Mononuclear cell (primary cell): ENCODE data around the gene DKK1. TPM values are rescaled to one million over a fixed set of nuclear protein-coding genes. Genes with fewer than 3 reads are reported as not detected.
"Not testable (repeated sequence)": the region's sequence is repeated elsewhere in the genome, so short reads cannot be mapped to it uniquely, and the experiment has no call there.

Experiments
- H3K27me3 ChIP-seq: 2 replicates; pipeline ENCODE4 v1.6.0; 2011; ENCODE audit warnings: low read length, control low read depth; ENCODE audit not compliant: insufficient read depth
- H3K4me1 ChIP-seq: 2 replicates; pipeline ENCODE4 v1.5.1; 2011; ENCODE audit warnings: mild to moderate bottlenecking, low read length, control low read depth; ENCODE audit not compliant: insufficient read depth
- H3K4me3 ChIP-seq: 2 replicates; pipeline ENCODE4 v1.5.1; 2011; ENCODE audit warnings: mild to moderate bottlenecking, low read length, moderate library complexity
- H3K9me3 ChIP-seq: 2 replicates; pipeline ENCODE4 v1.5.1; 2011; ENCODE audit warnings: low read depth, mild to moderate bottlenecking, control low read depth, low read length
- total RNA-seq: library from RNA; depleted of rRNA; stranded (reverse); fragments of >200 nt; gene quantifications from one replicate; pipeline ENCODE4 v1.2.3, GENCODE V29; 2012

Gene DKK1
- total RNA-seq, 1 donor = not detected

DNA sequence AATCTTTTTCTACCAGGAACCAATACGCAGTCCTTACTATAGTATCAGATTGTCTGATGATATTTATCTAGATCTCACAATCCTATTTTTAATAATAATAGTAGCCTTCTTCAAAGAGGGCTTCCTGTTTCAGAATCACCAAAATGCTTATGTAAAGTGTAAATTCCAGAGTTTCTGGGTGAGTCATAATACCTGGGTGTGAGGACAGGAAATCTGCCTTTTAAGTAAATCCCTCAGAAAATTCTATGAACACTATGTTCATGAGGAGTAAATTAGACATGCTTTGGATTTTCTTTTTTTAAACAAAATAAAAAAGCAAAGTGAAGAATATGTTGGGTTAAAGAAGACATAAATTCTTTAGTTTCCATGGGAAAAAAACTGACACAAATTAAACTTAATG lies 20.5 kb downstream of the DKK1 start:
- Histone ChIP-seq H3K27me3 (no peaks in the 10 kb centered on the region), H3K4me3 (no peak overlapping the region), H3K9me3 (no peaks in the 10 kb centered on the region), H3K4me1 (no peaks in the 10 kb centered on the region)

DNA sequence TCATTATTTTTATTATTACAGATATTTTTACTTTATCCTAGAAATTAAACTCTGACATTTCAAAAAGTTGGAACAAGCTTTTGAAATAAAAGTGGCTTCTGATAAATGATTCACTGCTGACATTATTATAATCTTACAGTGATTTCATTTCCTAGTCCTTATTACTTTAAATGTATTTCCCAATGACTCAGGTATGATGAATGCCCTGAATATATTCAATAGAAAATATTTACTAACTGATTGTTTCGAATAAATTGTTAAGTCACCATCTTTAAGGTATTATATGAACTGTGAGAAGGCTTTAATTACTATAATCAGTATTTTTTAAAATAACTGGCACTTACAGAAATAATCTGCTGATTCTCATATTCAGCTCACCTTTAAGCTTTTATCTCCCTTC lies 21.6 kb downstream of the DKK1 start:
- H3K9me3 ChIP-seq = no peaks in the 10 kb centered on the region
- no peaks in the 10 kb centered on the region for H3K4me1 ChIP-seq

DNA sequence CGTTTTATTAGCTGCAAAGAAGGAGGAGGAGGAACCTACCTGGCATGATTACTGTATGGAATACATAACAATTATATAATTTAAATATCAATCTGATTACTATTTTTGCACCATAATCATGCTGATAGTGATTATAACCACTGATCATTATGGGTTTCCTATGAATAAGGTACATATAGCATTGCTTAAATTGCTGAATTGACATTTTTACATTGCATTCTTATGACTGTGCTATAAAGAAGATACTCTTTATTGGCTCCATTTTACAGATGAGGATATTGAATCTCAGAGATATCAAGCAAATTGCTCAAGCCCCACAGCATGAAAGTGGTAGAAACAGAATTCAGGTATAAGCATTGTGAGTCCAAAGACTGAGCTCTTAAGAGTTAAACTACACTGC lies 23.1 kb downstream of the DKK1 start:
- no peaks in the 10 kb centered on the region for H3K9me3 ChIP-seq
- no peaks in the 10 kb centered on the region for H3K4me1 ChIP-seq
- no peak overlapping the region for H3K4me3 ChIP-seq
- no peaks in the 10 kb centered on the region for H3K27me3 ChIP-seq

More for the DNA sequence above, 21.6 kb downstream of the DKK1 start:
- no peak overlapping the region for H3K4me3 ChIP-seq
- H3K27me3 ChIP-seq = no peaks in the 10 kb centered on the region

DNA sequence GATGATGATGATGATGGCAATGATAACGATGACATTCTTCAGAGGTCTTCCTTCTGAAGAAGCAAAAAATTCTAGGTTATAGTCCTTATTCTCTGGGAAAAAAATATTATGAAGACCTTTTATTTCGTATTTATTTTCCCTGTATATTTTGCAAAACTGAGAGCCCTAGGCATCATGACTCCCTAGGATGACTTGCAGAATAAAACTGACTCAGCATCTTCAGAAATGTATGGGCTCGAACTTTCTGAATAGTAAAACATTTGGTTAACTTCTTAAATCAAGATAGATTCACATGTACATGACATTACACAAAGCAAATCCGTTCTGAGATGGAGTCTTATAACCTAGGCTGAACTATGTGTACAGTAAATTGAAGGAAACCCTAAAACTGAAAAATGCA lies 29.4 kb downstream of the DKK1 start:
- no peaks in the 10 kb centered on the region for H3K9me3 ChIP-seq
- no peak overlapping the region for H3K4me3 ChIP-seq
- H3K27me3 ChIP-seq = no peaks in the 10 kb centered on the region
- H3K4me1 ChIP-seq = no peaks in the 10 kb centered on the region

DNA sequence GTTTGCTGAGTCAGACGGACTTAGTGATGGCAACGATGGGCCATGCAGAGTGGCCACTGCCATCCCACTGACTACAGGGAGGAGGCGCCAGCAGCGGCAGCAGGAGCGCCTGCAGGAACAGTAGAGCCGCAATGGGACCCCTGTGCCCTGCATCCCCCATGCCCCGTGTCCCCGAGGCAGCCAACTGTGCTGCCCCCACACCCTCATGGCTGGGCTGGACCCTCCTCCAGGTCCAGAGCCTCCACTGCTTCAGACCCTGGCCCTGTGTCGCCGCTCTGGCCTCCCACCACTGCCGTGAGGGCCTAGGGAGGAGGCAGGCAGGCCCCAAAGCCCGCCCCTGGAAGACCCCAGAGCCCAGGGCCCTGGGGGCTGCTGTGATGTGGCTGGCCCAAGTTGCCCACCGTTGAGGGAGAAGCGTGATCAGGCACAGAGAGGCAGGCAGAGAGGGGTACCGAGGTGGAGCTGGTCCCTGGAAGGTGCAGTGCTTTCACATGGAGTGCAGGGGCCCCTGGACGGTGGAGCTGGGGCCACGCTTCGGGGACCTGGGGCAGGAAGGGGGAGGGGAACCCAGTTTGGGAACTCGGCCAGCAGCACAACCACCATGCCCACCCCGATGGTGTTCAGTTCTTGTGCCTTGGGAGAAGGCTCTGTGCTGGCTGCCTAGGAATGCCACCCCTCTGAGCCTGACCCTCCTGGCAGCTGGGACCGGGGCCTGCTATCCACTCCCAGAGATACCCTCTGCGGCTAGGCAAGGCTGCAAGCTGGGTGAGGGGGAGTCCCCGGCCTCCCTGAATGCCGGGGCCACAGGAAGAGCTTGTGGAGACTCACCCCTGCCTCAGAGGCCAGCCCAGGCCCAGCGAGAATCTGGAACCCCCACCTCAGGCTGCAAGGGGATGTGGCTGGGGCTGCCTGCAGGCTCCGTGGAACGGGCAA lies 32.6 kb downstream of the DKK1 start:
- no peak overlapping the region for H3K4me3 ChIP-seq
- no peaks in the 10 kb centered on the region for H3K27me3 ChIP-seq
- H3K9me3 ChIP-seq = no peaks in the 10 kb centered on the region
- no peaks in the 10 kb centered on the region for H3K4me1 ChIP-seq

DNA sequence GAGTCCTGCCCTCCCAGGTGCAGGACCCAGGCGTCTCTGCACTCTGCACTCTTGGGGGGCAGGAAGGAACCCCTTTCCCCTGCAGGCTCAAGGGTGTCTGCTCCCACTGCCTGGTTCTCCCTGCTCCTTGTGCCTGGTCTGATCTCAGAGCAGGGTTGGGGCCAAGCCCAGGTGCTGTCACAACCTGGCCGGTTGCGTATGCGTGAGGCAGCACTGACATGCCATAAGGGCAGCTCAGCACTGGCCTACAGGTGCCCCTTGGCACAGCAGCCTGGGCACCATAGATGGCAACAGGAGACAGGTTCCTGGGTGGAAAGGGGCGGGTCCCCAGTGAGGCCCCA lies 33.2 kb downstream of the DKK1 start:
- H3K4me1 ChIP-seq = no peaks in the 10 kb centered on the region
- H3K27me3 ChIP-seq = no peaks in the 10 kb centered on the region
- no peak overlapping the region for H3K4me3 ChIP-seq
- H3K9me3 ChIP-seq = no peaks in the 10 kb centered on the region

DNA sequence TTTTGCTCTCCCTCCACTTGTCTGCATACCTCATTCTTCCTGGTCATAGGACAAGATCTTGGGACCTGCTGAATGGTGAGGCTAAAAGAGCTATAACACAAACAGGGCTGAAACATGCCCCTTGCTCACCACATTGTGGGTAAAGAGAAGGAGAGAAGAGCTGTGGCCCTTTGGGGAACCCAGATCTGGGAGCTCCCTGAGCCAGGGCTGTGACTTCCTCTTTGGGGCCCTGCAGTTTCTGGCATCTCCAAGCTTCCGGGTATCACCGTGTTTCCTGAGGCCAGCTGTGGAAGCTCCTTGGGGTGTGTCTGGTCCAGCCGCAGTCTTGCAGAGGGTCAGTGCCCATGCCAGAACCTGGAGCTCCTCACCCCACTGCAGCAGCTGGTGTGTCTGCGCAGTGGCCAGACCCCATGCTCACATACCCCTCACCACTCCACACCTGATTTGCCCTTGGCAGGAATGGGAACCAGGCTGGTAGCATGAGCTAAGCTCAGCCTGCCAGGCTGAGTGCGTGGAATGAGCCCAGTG lies 34.0 kb downstream of the DKK1 start:
- H3K4me1 ChIP-seq = no peaks in the 10 kb centered on the region
- H3K27me3 ChIP-seq = no peaks in the 10 kb centered on the region
- no peaks in the 10 kb centered on the region for H3K9me3 ChIP-seq
- no peak overlapping the region for H3K4me3 ChIP-seq

DNA sequence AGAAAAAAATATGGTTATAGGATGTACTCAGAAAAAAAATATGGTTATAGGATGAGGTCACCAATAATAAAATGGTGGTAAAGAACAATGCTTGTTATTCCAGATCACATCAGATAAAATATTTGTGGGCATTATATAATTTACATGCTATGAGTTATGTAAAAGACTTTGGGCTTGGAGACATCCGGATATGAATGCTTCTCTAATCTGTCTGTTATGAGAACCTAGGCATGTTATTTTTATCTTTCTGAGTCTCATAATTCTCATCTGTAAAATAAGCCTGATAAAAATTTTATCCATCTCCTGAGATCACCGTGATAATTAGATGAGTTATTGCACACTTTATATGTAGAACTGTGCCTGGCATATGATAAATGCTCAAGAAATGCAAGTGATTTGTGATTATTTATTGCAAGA lies 37.8 kb downstream of the DKK1 start:
- Histone ChIP-seq H3K27me3 (no peaks in the 10 kb centered on the region), H3K4me3 (no peak overlapping the region), H3K9me3 (no peaks in the 10 kb centered on the region), H3K4me1 (no peaks in the 10 kb centered on the region)

DNA sequence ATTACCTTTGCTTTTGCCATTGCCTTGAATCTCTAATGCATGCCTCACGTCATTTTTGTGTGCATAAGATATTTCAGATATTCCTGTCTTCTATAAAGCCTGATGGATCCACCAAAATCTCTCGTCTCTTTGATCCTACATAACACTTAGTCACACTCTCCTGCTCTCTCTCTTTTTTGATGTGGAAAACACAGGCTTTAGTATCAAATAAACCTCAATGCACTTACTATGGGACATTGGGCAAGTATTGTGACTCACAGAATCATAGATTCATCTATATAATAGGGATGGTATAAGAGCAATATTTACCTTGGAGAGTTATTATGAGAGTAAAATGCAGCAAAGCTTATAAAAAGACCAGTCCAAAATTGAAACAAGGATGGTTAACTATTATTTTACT lies 39.1 kb downstream of the DKK1 start:
- Histone ChIP-seq H3K4me1 (no peaks in the 10 kb centered on the region), H3K9me3 (no peaks in the 10 kb centered on the region), H3K27me3 (no peaks in the 10 kb centered on the region), H3K4me3 (no peak overlapping the region)

DNA sequence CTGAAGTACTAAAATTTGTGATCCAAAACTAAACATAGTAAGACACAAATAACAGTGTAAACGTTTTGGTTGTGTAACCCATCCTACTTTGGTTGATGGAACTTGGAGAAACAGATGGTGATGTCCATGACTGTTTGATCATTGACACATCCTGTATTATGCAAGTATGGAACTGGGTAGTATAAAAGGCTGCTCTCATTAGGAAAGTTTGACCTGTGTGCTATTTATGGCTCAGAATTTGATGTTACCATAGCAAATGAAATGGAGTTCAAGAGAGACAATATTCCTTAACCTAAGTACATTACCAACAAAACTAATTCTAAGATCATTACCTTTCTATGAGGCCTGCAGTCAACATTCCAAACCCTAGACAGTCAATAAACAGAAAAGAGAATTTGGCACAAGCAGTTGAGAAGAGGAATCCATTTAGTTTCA lies 39.9 kb downstream of the DKK1 start:
- no peak overlapping the region for H3K4me3 ChIP-seq
- H3K9me3 ChIP-seq = no peaks in the 10 kb centered on the region
- H3K4me1 ChIP-seq = no peaks in the 10 kb centered on the region
- H3K27me3 ChIP-seq = no peaks in the 10 kb centered on the region

DNA sequence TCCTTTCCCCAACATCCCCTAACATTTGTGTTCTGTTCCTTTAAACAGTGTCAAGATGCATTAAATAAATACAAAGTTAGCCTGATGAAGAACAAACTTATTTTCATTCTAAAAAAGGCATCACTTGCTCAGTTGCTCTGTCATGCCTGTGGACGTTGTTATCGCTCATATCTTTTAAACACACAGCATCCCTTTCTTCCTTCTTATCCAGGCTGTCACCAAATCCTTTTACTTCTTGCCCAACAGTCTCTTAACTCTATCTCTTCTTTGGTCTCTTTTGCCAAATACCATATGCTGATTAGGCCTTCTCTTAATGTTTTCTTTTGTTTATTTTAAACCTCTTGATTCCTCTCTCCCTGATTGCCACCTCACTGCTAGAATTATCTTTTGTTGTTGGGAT lies 43.9 kb downstream of the DKK1 start:
- no peaks in the 10 kb centered on the region for H3K4me1 ChIP-seq
- H3K4me3 ChIP-seq = no peak overlapping the region
- no peaks in the 10 kb centered on the region for H3K27me3 ChIP-seq
- H3K9me3 ChIP-seq = no peaks in the 10 kb centered on the region

DNA sequence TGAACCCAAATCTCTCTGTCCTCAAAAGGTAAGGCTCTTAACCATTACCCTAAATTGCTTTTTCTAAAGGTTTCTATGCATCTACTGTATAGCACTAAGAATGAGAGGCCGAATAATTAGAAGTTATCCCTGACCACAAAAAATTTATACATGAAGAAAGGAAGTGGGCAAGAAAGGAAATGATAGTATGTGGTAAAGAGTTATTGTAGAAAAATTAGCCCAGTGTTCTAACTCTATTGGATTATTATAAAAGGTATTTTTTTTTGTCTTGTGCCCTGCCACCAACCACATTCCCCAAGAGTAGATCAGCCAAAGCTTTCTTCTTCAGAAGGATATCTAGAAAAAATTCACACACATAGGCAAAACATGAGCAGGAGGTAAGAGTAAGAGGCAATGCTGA lies 45.4 kb downstream of the DKK1 start:
- Histone ChIP-seq H3K27me3 (no peaks in the 10 kb centered on the region), H3K9me3 (no peaks in the 10 kb centered on the region), H3K4me3 (no peak overlapping the region), H3K4me1 (no peaks in the 10 kb centered on the region)

DNA sequence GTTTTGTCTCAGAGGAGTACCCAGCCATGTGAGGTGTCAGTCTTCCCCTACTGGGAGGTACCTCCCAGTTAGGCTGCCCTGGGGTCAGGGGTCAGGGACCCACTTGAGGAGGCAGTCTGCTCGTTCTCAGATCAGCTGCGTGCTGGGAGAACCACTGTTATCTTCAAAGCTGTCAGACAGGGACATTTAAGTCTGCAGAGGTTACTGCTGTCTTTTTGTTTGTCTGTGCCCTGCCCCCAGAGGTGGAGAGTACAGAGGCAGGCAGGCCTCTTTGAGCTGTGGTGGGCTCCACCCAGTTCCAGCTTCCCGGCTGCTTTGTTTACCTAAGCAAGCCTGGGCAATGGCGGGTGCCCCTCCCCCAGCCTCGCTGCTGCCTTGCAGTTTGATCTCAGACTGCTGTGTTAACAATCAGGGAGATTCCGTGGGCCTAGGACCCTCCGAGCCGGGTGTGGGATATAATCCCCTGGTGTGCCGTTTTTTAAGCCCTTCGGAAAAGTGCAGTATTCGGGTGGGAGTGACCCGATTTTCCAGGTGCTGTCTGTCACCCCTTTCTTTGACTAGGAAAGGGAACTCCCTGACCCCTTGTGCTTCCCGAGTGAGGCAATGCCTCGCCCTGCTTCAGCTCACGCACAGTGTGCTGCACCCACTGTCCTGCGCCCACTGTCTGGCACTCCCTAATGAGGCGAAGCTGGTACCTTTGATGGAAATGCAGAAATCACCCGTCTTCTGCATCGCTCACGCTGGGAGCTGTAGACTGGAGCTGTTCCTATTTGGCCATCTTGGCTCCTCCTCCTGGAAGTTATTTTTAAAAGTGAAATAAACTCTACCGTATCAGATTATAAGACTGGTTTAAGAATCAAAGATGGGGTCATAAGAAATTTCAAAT lies 51.7 kb downstream of the DKK1 start:
- not testable (repeated sequence) for H3K27me3 ChIP-seq, H3K4me3 ChIP-seq, H3K9me3 ChIP-seq, H3K4me1 ChIP-seq
